T1000 (cell line): ENCODE results near the gene KISS1R.

Experiments used
- DNase-seq: peaks from one replicate; lab custom pipeline; 2025; ENCODE audit warnings: mixed read lengths; lab: John Stamatoyannopoulos, UW

The KISS1R gene

GRCh38 chr19:938233-938923 is 21.2 kb downstream of the KISS1R start:
- no peak for DNase-seq

- DNase-seq, result no peak
Measured at GRCh38 chr19:939439-939838, 22.3 kb downstream of the KISS1R start.

GRCh38 chr19:939922-940321 is 22.8 kb downstream of the KISS1R start:
- DNase-seq, result no peak

GRCh38 chr19:940591-941291 is 23.6 kb downstream of the KISS1R start:
- DNase-seq, result peak; percentile 97

- DNase-seq, result no peak
Measured at GRCh38 chr19:941292-942132, 24.4 kb downstream of the KISS1R start.

- no peak for DNase-seq
Measured at GRCh38 chr19:942133-942645, 25.1 kb downstream of the KISS1R start.

GRCh38 chr19:943551-944170 is 26.5 kb downstream of the KISS1R start:
- DNase-seq, result no peak

GRCh38 chr19:944171-944567 is 27.0 kb downstream of the KISS1R start:
- no peak for DNase-seq

- no peak for DNase-seq
Measured at GRCh38 chr19:944663-945241, 27.6 kb downstream of the KISS1R start.

GRCh38 chr19:945401-946252 is 28.5 kb downstream of the KISS1R start:
- DNase-seq, result no peak

GRCh38 chr19:947090-947706 is 30.1 kb downstream of the KISS1R start:
- DNase-seq, result no peak

- no peak for DNase-seq
Measured at GRCh38 chr19:947707-948539, 30.8 kb downstream of the KISS1R start.

- DNase-seq, result no peak
Measured at GRCh38 chr19:948842-949496, 31.8 kb downstream of the KISS1R start.

GRCh38 chr19:950352-951066 is 33.4 kb downstream of the KISS1R start:
- DNase-seq, result no peak

GRCh38 chr19:952049-952679 is 35.0 kb downstream of the KISS1R start:
- no peak for DNase-seq

GRCh38 chr19:952680-953444 is 35.7 kb downstream of the KISS1R start:
- DNase-seq, result no peak
